ENCODE data around the gene ISG20. TPM values are rescaled to one million over a fixed set of nuclear protein-coding genes. Genes with fewer than 3 reads are reported as not detected.

The ISG20 gene
- polyA plus RNA-seq, 3 donors = 8.3 to 22.4 (median 16.2) TPM

- no peak overlapping the region for H3K27ac ChIP-seq (ENCODE audit: low read depth, low read length)
- WGBS, 3 donors = 47 to 74% (median 47%) methylated on average over 12 of the region's 12 CpGs
Observed at GRCh38 chr15:88649286-88649733, 10.5 kb downstream of the ISG20 start.

- 80 to 86% (median 86%) methylated on average over 23 of the region's 23 CpGs for WGBS, 3 donors
- H3K27ac ChIP-seq (ENCODE audit: low read depth, low read length) = no peak overlapping the region
Observed at GRCh38 chr15:88649753-88650551, 11.1 kb downstream of the ISG20 start.

- 90 to 97% (median 95%) methylated on average over 12 of the region's 12 CpGs for WGBS, 3 donors
- H3K27ac ChIP-seq (ENCODE audit: low read depth, low read length) = no peak overlapping the region
Observed at GRCh38 chr15:88650556-88650955, 11.7 kb downstream of the ISG20 start.

- WGBS, 3 donors = 74 to 86% (median 83%) methylated on average over 7 of the region's 7 CpGs
- no peak overlapping the region for H3K27ac ChIP-seq (ENCODE audit: low read depth, low read length)
Observed at GRCh38 chr15:88651136-88651732, 12.4 kb downstream of the ISG20 start.

- WGBS, 3 donors = 84% methylated on average over 9 of the region's 9 CpGs
- no peak overlapping the region for H3K27ac ChIP-seq (ENCODE audit: low read depth, low read length)
Observed at GRCh38 chr15:88651971-88652370, 13.2 kb downstream of the ISG20 start.

GRCh38 chr15:88652456-88653199 is 13.8 kb downstream of the ISG20 start:
- no peak overlapping the region for H3K27ac ChIP-seq (ENCODE audit: low read depth, low read length)
- WGBS, 3 donors = 75 to 77% (median 76%) methylated on average over 6 to 7 of the region's 8 CpGs

- WGBS, 3 donors = 89 to 93% (median 92%) methylated on average over 13 of the region's 13 CpGs
- H3K27ac ChIP-seq (ENCODE audit: low read depth, low read length) = no peak overlapping the region
Observed at GRCh38 chr15:88653200-88654064, 14.6 kb downstream of the ISG20 start.

- no peak overlapping the region for H3K27ac ChIP-seq (ENCODE audit: low read depth, low read length)
- 91 to 93% (median 93%) methylated on average over 18 of the region's 18 CpGs for WGBS, 3 donors
Observed at GRCh38 chr15:88654430-88655102, 15.8 kb downstream of the ISG20 start.

GRCh38 chr15:88655103-88655553 is 16.3 kb downstream of the ISG20 start:
- H3K27ac ChIP-seq (ENCODE audit: low read depth, low read length) = no peak overlapping the region
- WGBS, 3 donors = 84 to 90% (median 86%) methylated on average over 14 of the region's 14 CpGs

- H3K27ac ChIP-seq (ENCODE audit: low read depth, low read length) = no peak overlapping the region
- 81 to 83% (median 83%) methylated on average over 8 of the region's 8 CpGs for WGBS, 3 donors
Observed at GRCh38 chr15:88655800-88656488, 17.1 kb downstream of the ISG20 start.

GRCh38 chr15:88656760-88657221 is 18.0 kb downstream of the ISG20 start:
- H3K27ac ChIP-seq (ENCODE audit: low read depth, low read length) = no peak overlapping the region
- WGBS, 3 donors = 72 to 74% (median 74%) methylated on average over 10 of the region's 10 CpGs

- H3K27ac ChIP-seq (ENCODE audit: low read depth, low read length) = no peak overlapping the region
- 33 to 39% (median 36%) methylated on average over 13 of the region's 13 CpGs for WGBS, 3 donors
Observed at GRCh38 chr15:88657326-88658069, 18.7 kb downstream of the ISG20 start.

GRCh38 chr15:88658070-88658965 is 19.5 kb downstream of the ISG20 start:
- 72 to 82% (median 80%) methylated on average over 13 of the region's 13 CpGs for WGBS, 3 donors
- no peak overlapping the region for H3K27ac ChIP-seq (ENCODE audit: low read depth, low read length)

- WGBS, 3 donors = 75 to 81% (median 80%) methylated on average over 18 of the region's 18 CpGs
- no peak overlapping the region for H3K27ac ChIP-seq (ENCODE audit: low read depth, low read length)
Observed at GRCh38 chr15:88658972-88659931, 20.4 kb downstream of the ISG20 start.
